K562 (cell line): ENCODE measurements around the gene ANKRD27.

ENCODE experiments used
- CTCF ChIP-seq, 3 experiments: IDR thresholded peaks in 2 of 3; conservative IDR thresholded peaks in 1 of 3; 2 replicates each; pipeline ENCODE4 v1.5.1; 2011 to 2012; ENCODE audit warnings: low read length in 3 of 3, mild to moderate bottlenecking in 3 of 3, control low read depth in 2 of 3, improper control_type of control experiment in 1 of 3, inconsistent platforms in 1 of 3, low read depth in 1 of 3, mixed read lengths in 1 of 3, moderate library complexity in 1 of 3; ENCODE audit not compliant: insufficient read depth in 2 of 3
- FOXM1 ChIP-seq, 2 experiments: fragments of 450-650 bp in 1 of 2; sonication (generic) in 1 of 2; formaldehyde crosslinking in 1 of 2; IDR thresholded peaks; 2 replicates each; pipeline versions ENCODE4 v1.6.1 to v1.9.0; 2017 to 2022; ENCODE audit warnings: low read depth in 2 of 2, mild to moderate bottlenecking in 2 of 2, missing genetic modification reagents in 1 of 2, moderate library complexity in 1 of 2
- GABPB1 ChIP-seq: sonication (generic); formaldehyde crosslinking; IDR thresholded peaks from 2 replicates; pipeline ENCODE4 v1.8.0; 2022; ENCODE audit warnings: mild to moderate bottlenecking, missing genetic modification reagents
- HES1 ChIP-seq: fragments of 450-650 bp; IDR thresholded peaks from 2 replicates; pipeline ENCODE4 v1.6.1; 2016; ENCODE audit warnings: low read depth, mild to moderate bottlenecking, moderate library complexity
- IRF1 ChIP-seq: sonication (generic); formaldehyde crosslinking; IDR thresholded peaks from 2 replicates; pipeline ENCODE4 v1.8.0; 2022; ENCODE audit warnings: missing genetic modification reagents, mild to moderate bottlenecking, borderline replicate concordance
- MCM5 ChIP-seq: fragments of 450-650 bp; IDR thresholded peaks from 2 replicates; pipeline ENCODE4 v1.6.1; 2016; ENCODE audit warnings: low read depth
- POLR2A ChIP-seq: fragments of 450-650 bp; conservative IDR thresholded peaks from 2 replicates; pipeline ENCODE4 v1.6.1; 2016
- TFAP4 ChIP-seq: sonication (generic); formaldehyde crosslinking; IDR thresholded peaks from 2 replicates; pipeline ENCODE4 v1.8.0; 2022; ENCODE audit warnings: missing genetic modification reagents, mild to moderate bottlenecking, moderate library complexity, borderline replicate concordance
- ZNF398 ChIP-seq: fragments of 250-450 bp; sonication (Bioruptor Pico); IDR thresholded peaks from 2 replicates; pipeline ENCODE4 v1.8.0; 2021; ENCODE audit warnings: moderate library complexity, mild to moderate bottlenecking, inconsistent platforms

- no peak for TF ChIP-seq CTCF (IDR thresholded peaks at IDR 0.05 in 2 of 3, conservative IDR thresholded peaks at IDR 0.05 in 1 of 3; ENCODE audit: insufficient read depth in 2 of 3, low read depth in 1 of 3, low read length in 3 of 3)
- no peak for TF ChIP-seq TFAP4
- TF ChIP-seq ZNF398 (CRISPR knock-in tag) = no peak
- no peak for TF ChIP-seq IRF1 (CRISPR knock-in tag)
- TF ChIP-seq MCM5 = no peak
- no peak for TF ChIP-seq POLR2A
- TF ChIP-seq HES1 = no peak
- TF ChIP-seq FOXM1 (IDR thresholded peaks at IDR 0.05; ENCODE audit: low read depth) = no peak
- no peak for TF ChIP-seq FOXM1 (CRISPR knock-in tag; IDR thresholded peaks at IDR 0.05; ENCODE audit: low read depth)
- no peak for TF ChIP-seq GABPB1 (CRISPR knock-in tag)
Measured at GRCh38 chr19:32637480-32637879, 37.5 kb downstream of the ANKRD27 start.
